HFFc6 (cell line): ENCODE data around the gene THSD7A. TPM values are rescaled to one million over a fixed set of nuclear protein-coding genes. Genes with fewer than 3 reads are reported as not detected.

Experiments
- DNase-seq: peaks from one replicate; pipeline ENCODE4 v3.0.0-alpha.2; 2018
- H3K27ac Mint-ChIP-seq: 2 replicates; pipeline ENCODE4 v1.8.0; 2020; ENCODE audit warnings: mild to moderate bottlenecking, mixed read lengths
- H3K27me3 Mint-ChIP-seq: 2 replicates; pipeline ENCODE4 v1.8.0; 2021; ENCODE audit warnings: mild to moderate bottlenecking, moderate library complexity, mixed read lengths; ENCODE audit not compliant: insufficient read depth
- H3K36me3 Mint-ChIP-seq: 2 replicates; pipeline ENCODE4 v1.8.0; 2021; ENCODE audit warnings: low read depth, mixed read lengths
- H3K4me1 Mint-ChIP-seq: 2 replicates; pipeline ENCODE4 v1.8.0; 2020; ENCODE audit warnings: low read depth, mixed read lengths
- H3K4me3 Mint-ChIP-seq: 2 replicates; pipeline ENCODE4 v1.8.0; 2020; ENCODE audit warnings: mild to moderate bottlenecking, moderate library complexity, mixed read lengths
- H3K9me3 Mint-ChIP-seq: 2 replicates; pipeline ENCODE4 v1.8.0; 2020; ENCODE audit warnings: mild to moderate bottlenecking, mixed read lengths
- total RNA-seq, 6 experiments: library from RNA; stranded (reverse); fragmentation: NEBNext Ultra II Directional; extraction: Animal tissue kit (Norgen Biotek cat#: 25700); gene quantifications; 2 replicates in 1 of 6; 3 replicates in 5 of 6; pipeline ENCODE4 v1.2.3, GENCODE V29; 2021
- TF ChIP-seq, protein P1 (sequence below): fragments of 200-600 bp; sonication (generic); IDR thresholded peaks from 2 replicates; pipeline ENCODE4 v1.5.0; 2021; ENCODE audit warnings: antibody characterized with exemption, mild to moderate bottlenecking

Gene THSD7A
- total RNA-seq, 6 experiments from 2014 or later: not detected

DNA sequence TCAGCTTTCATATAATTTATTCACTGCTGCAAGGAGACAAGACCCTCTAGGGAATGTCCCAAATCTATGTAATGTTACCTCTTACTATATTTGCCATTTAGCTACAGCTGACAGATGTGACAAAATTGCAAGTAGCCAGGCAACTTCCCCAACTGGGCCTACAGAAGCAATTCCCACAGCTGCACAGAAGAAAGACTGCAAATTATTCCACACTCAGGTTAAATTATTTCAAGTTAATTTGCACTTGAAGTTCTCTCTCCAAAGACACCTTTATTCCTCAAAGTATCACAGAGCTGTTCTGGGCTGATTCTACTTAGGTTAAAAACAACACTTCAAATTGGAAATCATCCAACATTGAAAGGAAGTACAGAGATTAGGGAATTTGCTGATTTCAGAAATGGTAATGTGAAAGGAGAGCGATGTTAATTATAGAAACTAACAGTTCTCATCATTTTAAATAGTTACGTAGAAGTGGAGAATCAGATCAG is 133.6 kb downstream of the THSD7A start:
- H3K36me3 Mint-ChIP-seq: no peaks in the 10 kb centered on the region
- no peak for DNase-seq
- H3K27me3 Mint-ChIP-seq: no peaks in the 10 kb centered on the region
- no peaks in the 10 kb centered on the region for H3K4me1 Mint-ChIP-seq
- H3K27ac Mint-ChIP-seq: no peak overlapping the region
- no peak overlapping the region for H3K4me3 Mint-ChIP-seq
- H3K9me3 Mint-ChIP-seq: peaks cover 38% of the 10 kb centered on the region
- TF ChIP-seq, protein P1, sequence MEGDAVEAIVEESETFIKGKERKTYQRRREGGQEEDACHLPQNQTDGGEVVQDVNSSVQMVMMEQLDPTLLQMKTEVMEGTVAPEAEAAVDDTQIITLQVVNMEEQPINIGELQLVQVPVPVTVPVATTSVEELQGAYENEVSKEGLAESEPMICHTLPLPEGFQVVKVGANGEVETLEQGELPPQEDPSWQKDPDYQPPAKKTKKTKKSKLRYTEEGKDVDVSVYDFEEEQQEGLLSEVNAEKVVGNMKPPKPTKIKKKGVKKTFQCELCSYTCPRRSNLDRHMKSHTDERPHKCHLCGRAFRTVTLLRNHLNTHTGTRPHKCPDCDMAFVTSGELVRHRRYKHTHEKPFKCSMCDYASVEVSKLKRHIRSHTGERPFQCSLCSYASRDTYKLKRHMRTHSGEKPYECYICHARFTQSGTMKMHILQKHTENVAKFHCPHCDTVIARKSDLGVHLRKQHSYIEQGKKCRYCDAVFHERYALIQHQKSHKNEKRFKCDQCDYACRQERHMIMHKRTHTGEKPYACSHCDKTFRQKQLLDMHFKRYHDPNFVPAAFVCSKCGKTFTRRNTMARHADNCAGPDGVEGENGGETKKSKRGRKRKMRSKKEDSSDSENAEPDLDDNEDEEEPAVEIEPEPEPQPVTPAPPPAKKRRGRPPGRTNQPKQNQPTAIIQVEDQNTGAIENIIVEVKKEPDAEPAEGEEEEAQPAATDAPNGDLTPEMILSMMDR: no peak

DNA sequence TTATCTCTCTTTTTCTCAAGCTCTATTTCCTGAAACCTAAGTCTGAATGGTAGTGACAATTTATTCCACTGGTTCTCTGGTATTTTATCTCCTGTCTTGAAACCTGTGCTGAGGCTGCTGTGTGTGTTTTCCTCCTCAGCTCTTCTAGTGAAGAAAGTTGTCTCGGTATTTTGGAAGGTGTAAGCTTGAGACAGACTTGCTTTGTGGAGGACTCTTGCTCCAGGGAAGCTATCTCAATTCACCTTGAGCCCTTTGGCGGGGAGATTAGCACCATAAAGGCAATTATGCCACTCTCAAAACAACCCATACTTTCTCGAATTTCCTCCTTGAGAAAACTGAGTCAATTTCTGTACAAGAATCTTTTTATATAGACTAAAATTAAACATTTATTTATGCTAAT is 141.6 kb downstream of the THSD7A start:
- H3K4me3 Mint-ChIP-seq: no peak overlapping the region
- H3K4me1 Mint-ChIP-seq: no peaks in the 10 kb centered on the region
- TF ChIP-seq, protein P1: no peak

DNA sequence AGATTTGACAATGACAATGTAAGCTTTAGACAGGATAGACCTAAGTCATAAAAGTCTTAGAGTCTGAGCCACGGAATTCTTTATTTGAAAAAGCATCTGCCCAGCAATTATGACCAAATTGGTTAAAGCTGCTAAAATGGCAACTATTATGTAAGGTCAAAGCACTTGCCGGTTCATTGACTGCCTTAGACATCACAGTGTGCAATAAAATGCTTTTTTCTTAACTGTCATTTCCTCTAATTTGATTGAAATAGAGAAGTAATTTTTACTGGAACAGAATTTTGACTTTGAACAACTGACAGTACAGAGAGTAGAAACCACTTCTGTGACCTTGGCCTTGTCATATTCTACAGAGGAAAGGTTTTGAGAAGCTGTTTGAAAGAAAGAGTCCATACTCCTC is 142.9 kb downstream of the THSD7A start:
- H3K27me3 Mint-ChIP-seq: no peaks in the 10 kb centered on the region
- H3K4me1 Mint-ChIP-seq: no peaks in the 10 kb centered on the region
- no peak overlapping the region for H3K27ac Mint-ChIP-seq
- no peak for DNase-seq
- no peaks in the 10 kb centered on the region for H3K36me3 Mint-ChIP-seq
- H3K4me3 Mint-ChIP-seq: no peak overlapping the region
- peaks cover 31% of the 10 kb centered on the region for H3K9me3 Mint-ChIP-seq
- TF ChIP-seq, protein P1: no peak

More for the DNA sequence above, 141.6 kb downstream of the THSD7A start:
- Mint-ChIP-seq H3K27ac (no peak overlapping the region), H3K9me3 (peaks cover 22% of the 10 kb centered on the region), H3K27me3 (no peaks in the 10 kb centered on the region), H3K36me3 (no peaks in the 10 kb centered on the region)
- no peak for DNase-seq

DNA sequence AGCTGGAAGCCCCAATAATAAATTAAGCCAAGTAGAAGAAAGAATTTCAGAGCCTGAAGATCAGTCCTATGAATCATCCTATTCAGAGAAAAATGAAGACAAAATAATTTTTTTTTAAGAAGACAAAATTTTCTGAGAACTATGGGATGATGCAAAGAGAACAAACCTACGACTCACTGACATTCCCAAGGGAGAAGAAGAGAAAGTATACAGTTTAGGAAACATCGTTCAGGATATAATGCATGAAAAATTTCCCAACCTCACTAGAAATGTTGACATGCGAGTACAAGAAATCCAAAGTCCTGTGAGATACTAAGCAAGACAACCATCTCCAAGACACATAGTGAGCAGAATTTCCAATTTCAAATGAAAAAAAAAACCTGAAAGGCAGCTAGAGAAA is 150.5 kb downstream of the THSD7A start:
- H3K9me3 Mint-ChIP-seq: peaks cover 76% of the 10 kb centered on the region

DNA sequence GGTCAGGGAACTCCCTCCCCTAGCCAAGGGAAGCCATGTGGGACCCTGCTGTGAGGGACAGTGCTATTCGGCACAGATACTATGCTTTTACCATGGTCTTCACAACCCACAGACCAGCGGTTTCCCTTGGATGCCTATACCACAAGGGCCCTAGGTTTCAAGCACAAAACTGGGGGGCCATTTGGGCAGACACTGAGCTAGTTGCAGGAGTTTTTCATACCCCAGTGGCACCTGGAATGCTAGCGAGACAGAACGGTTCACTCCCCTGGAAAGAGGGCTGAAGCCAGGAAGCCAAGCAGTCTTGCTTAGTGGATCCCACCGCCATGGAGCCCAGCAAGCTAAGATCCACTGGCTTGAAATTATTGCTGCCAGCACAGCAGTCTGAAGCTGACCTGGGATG is 156.8 kb downstream of the THSD7A start:
- TF ChIP-seq, protein P1: no peak
- Mint-ChIP-seq H3K36me3 (no peaks in the 10 kb centered on the region; the same call in 1 of the 2 replicates), H3K4me1 (no peaks in the 10 kb centered on the region), H3K9me3 (peaks cover 50% of the 10 kb centered on the region), H3K4me3 (no peak overlapping the region), H3K27ac (no peak overlapping the region), H3K27me3 (no peaks in the 10 kb centered on the region)
- no peak for DNase-seq

More for the DNA sequence above, 150.5 kb downstream of the THSD7A start:
- H3K27ac Mint-ChIP-seq: no peak overlapping the region
- no peaks in the 10 kb centered on the region for H3K4me1 Mint-ChIP-seq
- TF ChIP-seq, protein P1: no peak
- H3K27me3 Mint-ChIP-seq: no peaks in the 10 kb centered on the region; the same call in 1 of the 2 replicates
- H3K36me3 Mint-ChIP-seq: no peaks in the 10 kb centered on the region; the same call in 1 of the 2 replicates
- no peak overlapping the region for H3K4me3 Mint-ChIP-seq
- no peak for DNase-seq

DNA sequence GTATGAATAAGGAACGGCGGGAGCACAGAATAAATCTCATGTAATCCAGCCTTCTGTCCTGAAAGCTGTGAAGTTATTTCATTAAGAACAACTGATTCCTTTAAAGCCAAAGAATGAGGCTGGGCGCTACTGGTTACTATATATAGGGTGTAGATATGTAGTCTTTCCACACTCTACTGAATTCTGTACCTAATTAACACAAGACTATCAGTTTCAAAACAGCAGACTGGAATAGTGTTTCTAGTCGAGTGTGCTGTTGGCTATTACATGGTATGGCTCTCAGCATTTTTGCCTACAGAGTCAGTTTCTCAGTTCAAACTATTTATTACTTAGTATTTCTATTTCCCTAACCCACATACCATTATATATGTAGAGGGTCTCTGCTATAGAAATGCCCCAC is 163.3 kb downstream of the THSD7A start:
- TF ChIP-seq, protein P1: no peak
- Mint-ChIP-seq H3K4me3 (no peak overlapping the region), H3K9me3 (peaks cover 19% of the 10 kb centered on the region), H3K36me3 (no peaks in the 10 kb centered on the region), H3K27ac (no peak overlapping the region), H3K4me1 (no peaks in the 10 kb centered on the region), H3K27me3 (no peaks in the 10 kb centered on the region)
- no peak for DNase-seq
